Measurements from ENCODE around the gene EHMT1.
A peak's percentile ranks its signal among the peaks of the same experiment; 100 is the strongest.
"Not testable (repeated sequence)": the region's sequence is repeated elsewhere in the genome, so short reads cannot be mapped to it uniquely, and the experiment has no call there.

The EHMT1 gene

DNA sequence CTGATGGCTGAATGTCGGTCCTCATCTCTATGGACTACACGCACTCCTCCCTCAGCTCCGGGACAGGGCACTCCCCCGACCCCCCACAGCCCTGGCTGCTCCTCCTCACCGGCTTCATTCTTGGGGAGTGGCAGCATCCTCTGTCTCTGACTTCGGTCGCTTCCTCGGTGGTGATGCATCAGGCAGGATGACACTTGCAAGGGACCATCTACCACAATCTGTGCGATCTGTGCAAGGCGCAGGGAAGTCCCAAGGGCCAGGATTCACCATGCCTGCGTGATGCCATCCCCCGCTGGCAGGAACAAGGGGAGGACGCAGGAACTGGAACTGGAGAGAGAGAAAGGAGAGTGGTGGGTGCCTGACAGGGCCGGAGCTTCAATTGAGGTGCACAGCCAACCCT lies 256.5 kb downstream of the EHMT1 start:
- DNase-seq, result no peak

DNA sequence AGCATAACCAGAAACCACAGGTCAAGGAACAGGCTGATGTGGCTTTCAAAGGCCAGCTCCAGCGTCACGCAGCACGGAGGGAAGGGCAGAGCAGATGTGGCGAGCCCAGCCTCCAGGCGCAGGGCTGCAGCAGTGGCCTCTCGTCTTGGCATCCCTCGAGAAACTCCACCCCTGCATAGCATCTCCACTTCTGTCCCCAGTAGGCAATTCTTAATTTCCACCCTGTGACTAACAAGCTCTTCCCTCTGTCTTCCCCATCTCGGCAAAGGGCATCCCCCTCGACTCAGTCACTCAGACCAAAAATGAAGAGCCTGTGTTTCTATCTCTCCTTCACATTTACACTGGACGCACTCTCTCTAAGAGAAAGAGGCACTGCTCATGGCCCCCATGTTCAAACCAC lies 257.0 kb downstream of the EHMT1 start:
- DNase-seq, result no peak

DNA sequence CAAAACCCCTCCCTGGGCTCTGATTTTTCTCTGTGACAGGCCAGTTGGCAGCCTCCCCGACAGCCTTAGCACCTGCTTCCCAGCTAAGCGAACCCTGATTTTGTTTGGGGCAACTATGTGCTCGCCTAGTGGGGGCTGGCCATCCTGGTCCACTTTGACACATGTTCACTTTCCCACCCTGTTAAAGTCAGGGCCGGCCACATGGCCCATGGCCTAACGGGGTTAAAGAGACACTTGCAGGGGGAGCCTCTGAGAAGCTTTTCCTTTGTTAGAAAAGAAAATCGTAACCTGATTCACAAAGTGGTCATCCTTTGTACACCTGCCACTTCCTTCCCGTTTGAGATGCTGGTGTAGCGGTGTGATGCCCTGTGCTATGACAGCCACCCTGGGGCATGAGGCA lies 257.5 kb downstream of the EHMT1 start:
- no peak for DNase-seq

DNA sequence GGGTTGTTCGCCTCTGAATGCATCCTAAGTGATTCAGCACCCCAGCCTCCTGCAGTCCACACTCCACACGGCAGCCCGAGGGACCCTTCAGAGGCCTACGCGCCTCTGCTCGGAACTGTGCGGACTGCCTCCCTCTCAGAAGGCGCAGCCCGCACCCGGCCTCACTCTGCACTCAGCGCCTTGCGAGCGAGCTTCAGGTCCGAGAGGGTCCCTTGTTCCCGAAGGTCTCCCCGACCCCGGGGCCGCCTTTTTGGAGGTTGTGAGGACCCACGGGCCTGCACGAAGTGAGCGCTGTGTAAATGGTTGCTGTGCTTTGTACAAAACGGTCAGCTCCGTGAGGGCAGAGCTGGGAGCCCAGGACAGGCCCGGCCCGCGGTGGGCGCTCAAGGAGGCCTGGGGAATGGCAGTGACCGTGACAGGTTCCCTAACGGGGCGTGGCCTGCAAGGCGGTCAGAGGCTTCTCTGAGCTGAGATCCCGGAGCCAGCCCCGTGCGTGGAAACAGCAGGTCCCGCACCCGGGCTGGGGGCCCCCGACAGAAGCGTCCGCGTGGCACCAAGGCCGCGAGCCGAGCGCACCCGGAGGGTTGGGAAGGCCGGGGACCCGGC lies 258.1 kb downstream of the EHMT1 start:
- DNase-seq, result no peak

DNA sequence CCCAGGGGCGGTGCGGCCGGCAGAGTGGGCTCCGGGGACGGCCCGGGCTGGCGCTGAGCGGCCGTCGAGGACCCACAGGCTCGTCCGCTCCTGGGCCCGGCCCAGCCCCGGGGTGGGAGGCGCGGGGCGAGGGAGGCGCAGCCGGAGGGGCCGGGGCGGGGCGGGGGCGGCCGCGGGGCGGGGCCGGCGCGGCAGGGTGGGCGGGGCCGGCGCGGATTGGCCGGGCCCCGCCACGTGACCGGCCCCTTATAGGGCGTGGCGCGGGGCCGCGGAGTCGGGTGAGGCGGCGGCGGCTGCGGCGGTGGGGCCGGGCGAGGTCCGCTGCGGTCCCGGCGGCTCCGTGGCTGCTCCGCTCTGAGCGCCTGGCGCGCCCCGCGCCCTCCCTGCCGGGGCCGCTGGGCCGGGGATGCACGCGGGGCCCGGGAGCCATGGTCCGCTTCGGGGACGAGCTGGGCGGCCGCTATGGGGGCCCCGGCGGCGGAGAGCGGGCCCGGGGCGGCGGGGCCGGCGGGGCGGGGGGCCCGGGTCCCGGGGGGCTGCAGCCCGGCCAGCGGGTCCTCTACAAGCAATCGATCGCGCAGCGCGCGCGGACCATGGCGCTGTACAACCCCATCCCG lies 258.8 kb downstream of the EHMT1 start, which contains the start of gene CACNA1B:
TSS of gene CACNA1B (plus strand) at position 277 of the 617 bp plus-strand sequence. CDS start at position 429, 152 bp downstream.
- peak in 2 of 4 experiments; percentile 14 to 16 for DNase-seq

DNA sequence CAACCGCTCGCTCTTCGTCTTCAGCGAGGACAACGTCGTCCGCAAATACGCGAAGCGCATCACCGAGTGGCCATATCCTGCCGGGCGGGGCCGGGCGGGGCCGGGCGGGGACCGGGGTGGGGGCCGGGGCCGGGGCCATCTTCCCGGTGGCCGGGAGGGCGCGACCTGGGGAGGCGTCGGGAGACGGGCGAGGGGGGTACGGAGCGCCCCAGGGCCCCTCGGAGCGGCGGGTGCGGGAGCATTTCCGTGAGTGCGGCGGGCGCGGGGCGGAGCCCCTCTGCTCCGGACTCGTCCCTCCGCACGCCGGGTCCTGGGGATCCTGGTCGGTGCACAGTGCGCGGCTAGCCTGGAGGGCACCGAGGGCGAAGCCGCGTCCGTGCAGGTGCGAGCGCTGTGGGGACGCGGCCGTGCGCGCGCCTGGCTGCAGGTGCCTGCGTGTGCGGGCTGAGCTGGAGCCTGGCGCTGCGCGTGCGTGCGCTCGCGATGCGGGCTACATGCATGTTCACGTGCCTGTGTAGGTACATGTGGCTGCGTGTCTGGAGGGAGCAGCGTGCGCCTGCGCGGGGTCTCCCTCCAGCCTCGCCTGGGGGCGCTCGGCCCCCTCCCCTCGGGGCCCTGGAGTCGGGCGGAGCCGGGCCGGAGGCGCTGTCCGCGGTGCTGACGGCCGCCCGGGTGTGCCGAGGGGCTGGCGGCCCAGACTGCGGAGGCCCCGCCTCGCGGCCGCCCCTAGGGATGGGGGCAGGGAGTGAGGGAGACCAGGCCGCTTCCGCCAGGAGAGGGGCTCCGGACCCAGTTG lies 259.5 kb downstream of the EHMT1 start:
- peak; percentile 2 to 53 (median 18) for DNase-seq

DNA sequence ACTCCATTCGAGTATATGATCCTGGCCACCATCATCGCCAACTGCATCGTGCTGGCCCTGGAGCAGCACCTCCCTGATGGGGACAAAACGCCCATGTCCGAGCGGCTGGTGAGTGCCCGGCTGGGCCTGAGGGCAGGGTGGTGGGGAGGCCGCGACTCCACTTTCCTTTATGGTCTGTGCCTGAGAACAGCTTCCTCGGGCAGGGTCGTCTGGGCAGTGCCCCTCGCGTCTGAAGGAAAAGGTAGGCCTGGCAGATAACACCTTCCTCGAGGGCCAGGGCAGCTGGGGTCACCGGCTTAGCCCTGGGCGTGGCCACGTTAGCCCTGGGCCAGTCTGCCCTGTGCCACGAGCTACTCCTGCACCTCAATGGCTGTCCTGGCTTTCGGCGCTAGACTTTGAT lies 260.2 kb downstream of the EHMT1 start:
- no peak for DNase-seq

DNA sequence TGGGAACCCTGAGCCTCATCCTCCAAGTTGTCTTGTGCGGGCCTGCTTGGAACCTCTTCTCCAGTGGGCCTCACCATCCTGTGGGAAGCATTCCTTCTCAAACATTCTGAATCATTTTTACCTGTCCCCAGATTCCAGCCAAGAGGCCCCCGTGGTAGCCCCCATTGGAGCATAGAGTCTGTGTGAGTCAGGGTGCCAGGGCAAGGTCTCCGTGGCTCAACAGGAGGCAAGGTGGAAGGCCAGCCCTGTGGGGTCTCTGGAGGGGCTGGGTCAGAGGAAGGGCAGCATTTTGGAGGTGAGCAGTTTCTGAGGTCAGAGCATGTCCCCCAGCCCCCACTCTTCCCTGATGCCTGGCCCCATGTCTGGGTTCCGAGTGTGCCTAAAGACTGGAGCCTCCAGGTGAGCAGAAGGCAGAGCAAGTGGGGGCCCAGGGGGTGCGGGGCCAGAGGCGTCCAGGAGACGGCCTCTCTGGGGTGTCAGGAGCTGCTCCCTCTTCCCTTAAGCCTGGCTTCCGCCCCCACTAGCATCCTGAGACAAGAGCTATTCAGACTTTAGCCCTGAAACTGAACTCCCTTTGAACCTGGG lies 260.9 kb downstream of the EHMT1 start:
- no peak for DNase-seq

DNA sequence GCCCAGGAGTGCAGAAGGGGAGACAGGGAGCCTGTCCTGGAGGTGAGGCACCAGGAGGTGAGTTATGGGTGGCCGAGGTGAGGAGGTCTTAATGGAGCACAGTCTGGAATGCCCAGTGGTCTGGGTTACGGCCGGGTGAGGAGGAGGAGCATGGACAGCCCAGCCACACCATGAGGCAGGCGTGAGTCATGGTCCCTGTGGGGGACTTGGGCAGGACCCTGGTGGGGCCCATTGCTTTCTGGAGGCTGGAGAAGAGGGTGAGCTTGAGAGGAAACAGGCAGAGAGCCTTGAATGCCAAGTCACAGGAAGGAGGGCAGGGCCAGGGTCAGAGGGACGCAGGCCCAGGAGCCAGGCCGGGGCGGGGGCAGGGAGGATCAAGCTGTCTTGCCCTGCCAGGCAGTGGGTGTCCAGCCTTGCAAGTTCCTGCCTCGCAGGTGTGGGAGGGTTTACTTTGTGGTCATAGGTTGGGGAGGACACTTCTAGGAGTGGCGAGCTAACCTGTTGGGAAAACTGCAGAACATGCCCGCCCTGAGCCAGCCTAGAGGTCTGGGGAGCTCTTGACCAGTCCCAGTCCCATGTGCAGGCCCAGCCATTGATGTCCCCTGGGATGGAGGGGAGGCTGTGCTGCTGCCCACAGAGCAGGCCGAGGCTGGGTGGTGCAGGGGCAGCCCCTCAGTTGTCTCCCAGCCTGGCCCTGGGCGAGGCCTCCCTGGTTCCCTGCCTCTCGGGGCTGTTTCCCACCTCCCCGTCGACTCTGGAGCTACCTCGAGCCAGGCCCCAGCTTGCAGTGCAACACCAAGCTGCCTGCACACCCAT lies 261.6 kb downstream of the EHMT1 start:
- no peak for DNase-seq

DNA sequence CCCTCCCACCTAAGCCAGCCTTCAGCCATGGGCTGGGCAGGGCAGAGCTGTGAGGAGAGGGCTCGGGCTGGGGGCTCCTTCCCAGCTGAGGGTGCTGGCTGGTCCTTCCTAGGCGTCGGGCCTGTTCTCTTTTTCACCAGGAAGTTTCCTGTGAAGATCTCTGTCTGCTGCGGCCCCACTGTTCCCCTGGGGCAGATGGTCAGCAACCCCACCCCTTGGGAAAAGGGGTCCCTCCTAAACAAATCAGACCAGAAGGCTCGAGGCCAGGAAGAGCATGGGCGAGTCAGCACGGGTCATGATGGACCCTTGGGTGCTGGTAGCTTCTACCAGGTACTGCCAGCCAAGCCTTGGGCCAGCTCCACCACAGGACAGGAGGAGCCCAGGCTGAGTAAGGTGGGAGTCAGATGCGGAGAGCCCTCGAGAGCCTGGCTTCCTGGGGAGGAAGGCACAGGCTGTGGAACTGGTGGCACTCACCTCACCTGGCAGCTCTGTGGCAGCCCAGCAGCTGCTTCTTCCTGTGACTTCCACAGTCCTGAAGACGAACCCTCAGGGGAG lies 262.2 kb downstream of the EHMT1 start:
- no peak for DNase-seq

DNA sequence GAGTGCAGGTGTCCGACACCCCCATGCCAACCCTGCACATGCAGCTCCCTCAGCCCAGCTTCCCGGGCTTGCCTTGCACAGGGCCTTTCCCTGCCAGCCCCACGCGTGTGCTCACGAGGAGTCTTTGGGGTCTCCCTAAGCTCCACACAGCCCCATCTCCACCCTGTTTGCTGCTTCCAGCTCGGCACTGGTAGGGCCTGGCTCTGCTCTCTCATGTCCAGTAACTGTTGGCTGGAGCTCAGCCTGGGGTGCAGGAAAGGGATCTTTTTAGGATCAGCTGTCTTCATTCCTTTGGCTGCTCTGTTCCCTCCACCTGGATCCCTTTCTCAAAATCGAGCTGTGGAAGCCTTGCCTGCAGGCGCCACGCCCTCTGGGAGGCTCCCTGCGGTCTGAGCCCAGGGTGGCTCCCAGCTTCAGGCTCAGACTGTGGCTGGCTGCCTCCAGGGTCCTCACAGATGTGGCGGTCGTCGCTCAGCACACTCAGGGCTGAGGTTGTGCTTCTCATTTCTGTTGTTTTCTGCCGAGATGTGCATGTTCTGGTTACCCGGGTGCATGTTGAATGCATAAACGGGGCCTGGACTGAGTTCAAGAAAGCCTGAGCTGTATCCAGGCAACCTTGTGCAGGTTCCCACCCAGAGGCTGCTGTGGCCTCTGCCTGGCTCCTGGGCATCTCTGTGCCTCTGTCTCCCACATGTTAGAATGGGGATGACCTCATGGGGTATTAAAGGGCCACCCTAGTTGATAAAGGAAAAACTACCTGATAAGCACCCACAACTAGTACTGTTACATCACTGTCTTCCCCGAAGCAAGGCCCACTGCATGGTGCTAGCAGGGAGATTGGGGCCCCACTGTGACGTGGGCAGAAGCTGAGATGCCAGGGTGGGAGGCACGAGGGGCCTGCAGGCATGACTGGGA lies 263.0 kb downstream of the EHMT1 start:
- no peak for DNase-seq

DNA sequence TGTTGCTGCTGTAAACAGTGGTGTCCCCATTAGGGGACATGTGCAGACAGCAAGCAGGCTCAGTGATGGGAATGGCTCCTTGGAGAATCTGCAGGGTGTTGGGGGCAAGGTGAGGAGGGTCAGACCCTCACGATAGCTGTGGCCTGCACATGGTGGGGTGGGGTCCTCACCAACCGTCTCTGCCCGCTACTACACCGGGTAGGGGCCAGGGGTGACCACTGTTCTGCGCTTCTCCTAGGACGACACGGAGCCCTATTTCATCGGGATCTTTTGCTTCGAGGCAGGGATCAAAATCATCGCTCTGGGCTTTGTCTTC lies 263.7 kb downstream of the EHMT1 start:
- no peak for DNase-seq

DNA sequence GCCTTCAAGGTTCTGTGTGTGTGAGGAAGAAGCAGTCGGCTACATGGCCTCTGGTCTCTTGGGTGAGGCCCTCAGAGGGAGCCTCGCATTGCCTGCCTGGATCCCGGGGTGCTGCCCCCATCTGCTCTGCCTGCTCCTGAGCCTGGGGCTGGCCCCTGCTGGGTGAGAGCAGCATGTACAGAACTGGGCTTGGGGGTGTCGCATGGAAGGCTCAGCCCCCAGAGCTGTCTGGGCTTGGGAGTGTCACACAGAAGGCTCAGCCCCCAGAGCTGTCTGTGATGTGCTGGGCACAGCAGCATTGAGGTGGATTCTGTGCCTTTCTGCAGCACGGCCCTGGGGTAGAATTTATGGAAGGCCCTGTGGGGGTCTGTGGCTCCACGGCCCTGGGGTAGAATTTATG lies 265.2 kb downstream of the EHMT1 start:
- not testable (repeated sequence) for DNase-seq

DNA sequence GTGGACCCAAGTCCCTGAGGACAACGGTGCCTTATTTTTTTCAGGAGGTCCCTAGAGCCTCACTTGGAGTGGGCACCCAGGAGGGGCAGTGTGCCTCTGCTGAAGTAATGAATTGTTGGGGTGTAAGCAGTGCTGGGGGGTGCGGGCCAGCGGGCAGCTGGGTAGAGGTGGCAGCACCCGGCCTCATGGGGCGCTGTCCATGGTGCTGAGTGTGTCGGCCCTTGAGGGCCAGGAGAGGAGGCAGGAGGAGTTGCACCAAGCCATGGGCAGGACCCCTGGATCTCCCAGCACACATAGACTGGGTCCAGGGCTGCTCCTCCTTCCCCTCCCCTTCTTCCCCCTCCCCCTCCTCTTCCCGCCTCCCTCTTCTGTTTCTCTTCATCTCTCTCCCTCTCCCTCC lies 265.7 kb downstream of the EHMT1 start:
- DNase-seq, result peak in 2 of 4 experiments; percentile 14 to 39

DNA sequence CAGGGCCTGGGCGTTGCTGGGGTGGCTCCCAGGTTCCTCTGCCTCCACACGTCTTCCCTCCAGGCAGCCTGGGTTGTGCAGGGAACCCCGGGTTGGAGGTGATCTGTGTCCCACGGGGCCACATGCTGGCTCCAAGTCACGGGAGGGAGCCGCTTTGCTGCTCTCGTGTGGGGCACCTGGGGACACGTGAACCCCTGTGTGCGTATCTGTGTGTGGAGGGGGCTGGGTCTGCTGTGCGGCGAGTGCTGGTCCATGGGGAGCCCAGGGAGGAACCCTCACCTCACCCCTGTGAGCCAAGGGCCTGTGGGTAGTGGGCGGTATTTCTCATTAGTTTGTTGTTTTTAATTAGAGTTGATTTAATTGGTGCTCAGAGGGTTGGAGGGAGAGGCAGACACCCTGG lies 266.3 kb downstream of the EHMT1 start:
- DNase-seq, result not testable (repeated sequence)
